Hepatocyte (in vitro differentiated cells): Measurements from ENCODE around the gene AMBP.

Experiments
- CTCF ChIP-seq: fragments of 200-600 bp; sonication (generic); IDR thresholded peaks from 2 replicates; pipeline ENCODE4 v1.5.1; 2016; ENCODE audit warnings: antibody characterized with exemption, mild to moderate bottlenecking; ENCODE audit not compliant: poor library complexity
- EZH2 ChIP-seq: fragments of 200-600 bp; sonication (generic); IDR thresholded peaks from 2 replicates; pipeline ENCODE4 v1.6.1; 2016; ENCODE audit warnings: antibody characterized with exemption, mild to moderate bottlenecking, borderline replicate concordance
- EZH2phosphoT487 ChIP-seq: fragments of 200-600 bp; sonication (generic); IDR thresholded peaks from one replicate; pipeline ENCODE4 v1.6.1; 2018; ENCODE audit warnings: antibody characterized with exemption, mild to moderate bottlenecking, low read depth, moderate library complexity; ENCODE audit not compliant: unreplicated experiment, severe bottlenecking

DNA sequence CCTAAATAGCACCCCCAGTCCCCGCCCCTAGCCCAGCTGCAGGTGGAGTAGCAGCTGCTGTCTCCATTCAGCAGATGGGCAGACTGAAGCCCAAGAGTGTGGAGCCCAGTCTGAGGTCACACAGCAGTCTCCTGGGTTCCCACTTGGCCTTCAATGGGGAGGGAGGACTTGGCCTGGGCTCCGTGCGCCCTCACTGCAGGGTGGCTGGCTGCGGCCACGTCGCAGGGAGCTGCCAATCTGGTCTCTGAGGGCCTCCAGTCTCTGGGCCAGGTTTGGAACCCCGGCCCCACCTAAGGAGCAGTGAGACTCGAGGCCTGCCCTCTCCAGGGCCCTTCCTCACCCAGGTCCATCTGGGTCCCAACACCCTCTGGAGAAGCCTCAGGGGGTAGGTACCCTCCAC lies 13.6 kb upstream of the AMBP start:
- TF ChIP-seq CTCF (no peak), EZH2 (no peak), EZH2phosphoT487 (no peak)
